ENCODE data around the gene FERMT1.

The FERMT1 gene

DNA sequence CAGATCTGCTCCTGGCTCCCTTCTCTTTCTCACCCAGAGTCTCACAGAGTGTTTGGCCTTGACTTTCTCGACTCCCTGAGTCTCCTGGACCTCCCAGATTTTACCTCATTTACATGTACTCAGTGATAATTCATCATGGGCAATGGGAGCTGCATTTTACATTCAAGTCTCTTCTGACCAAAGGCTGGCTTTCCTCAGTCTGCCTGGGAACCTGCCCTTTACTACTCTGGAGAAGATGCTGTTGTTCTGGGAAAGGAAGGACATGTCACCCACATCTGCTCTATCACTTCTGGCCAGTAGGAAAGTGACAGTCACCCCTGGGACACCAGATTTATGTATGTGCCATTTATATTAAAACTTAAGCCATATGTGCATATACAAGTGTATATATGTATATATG, 76.4 kb downstream of the FERMT1 start:
- no peak for DNase-seq (ENCODE audit: low read depth in 1 of 2, low spot score in 1 of 2)
- Histone ChIP-seq H3K4me3 (replicated peaks; ENCODE audit: insufficient read depth, low read length) (no peak overlapping the region), H3K27me3 (ENCODE audit: insufficient read depth, poor library complexity, severe bottlenecking) (peaks cover 14% of the 10 kb centered on the region), H3K27ac (replicated peaks) (no peak overlapping the region)
- no peak for TF ChIP-seq REST (IDR thresholded peaks at IDR 0.05; ENCODE audit: insufficient replicate concordance, low read depth)
- TF ChIP-seq GABPA (IDR thresholded peaks at IDR 0.05; ENCODE audit: low read depth), result no peak
- TF ChIP-seq CTCF (IDR thresholded peaks at IDR 0.05; ENCODE audit: insufficient read depth, low read length), result no peak
- TF ChIP-seq POLR2AphosphoS5 (IDR thresholded peaks at IDR 0.05; ENCODE audit: low read depth), result no peak
- TF ChIP-seq SPI1 (IDR thresholded peaks at IDR 0.05; ENCODE audit: borderline replicate concordance, low read depth), result no peak

DNA sequence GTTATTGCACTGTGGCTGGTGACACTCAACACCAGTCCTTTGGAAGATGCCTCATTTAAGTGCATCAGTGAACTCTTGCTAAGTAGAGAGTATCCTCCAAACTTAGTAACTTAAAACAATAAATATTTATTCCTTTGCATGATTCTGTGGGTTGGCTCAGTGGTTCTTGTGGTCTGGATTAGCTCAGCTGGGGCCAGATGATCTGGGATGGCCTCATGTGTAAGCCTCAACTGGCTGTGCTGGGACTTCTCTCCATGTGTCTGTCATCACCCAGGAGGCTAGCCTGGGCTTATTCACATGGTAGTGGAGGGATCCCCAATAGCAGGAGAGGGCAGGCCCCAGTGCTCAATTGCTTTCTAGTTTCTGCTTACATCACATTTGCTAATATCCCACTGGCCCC, 77.3 kb downstream of the FERMT1 start:
- no peak for DNase-seq (ENCODE audit: low read depth in 1 of 2, low spot score in 1 of 2)
- peaks cover 6% of the 10 kb centered on the region for H3K27me3 ChIP-seq (ENCODE audit: insufficient read depth, poor library complexity, severe bottlenecking)
- TF ChIP-seq CTCF (IDR thresholded peaks at IDR 0.05; ENCODE audit: insufficient read depth, low read length) (no peak), REST (IDR thresholded peaks at IDR 0.05; ENCODE audit: insufficient replicate concordance, low read depth) (no peak), GABPA (IDR thresholded peaks at IDR 0.05; ENCODE audit: low read depth) (no peak), POLR2AphosphoS5 (IDR thresholded peaks at IDR 0.05; ENCODE audit: low read depth) (no peak), SPI1 (IDR thresholded peaks at IDR 0.05; ENCODE audit: borderline replicate concordance, low read depth) (no peak)

GRCh38 chr20:6044115-6044514, 78.7 kb downstream of the FERMT1 start:
- TF ChIP-seq REST (IDR thresholded peaks at IDR 0.05; ENCODE audit: insufficient replicate concordance, low read depth) (no peak), POLR2AphosphoS5 (IDR thresholded peaks at IDR 0.05; ENCODE audit: low read depth) (no peak)
- no peak overlapping the region for H3K27ac ChIP-seq (replicated peaks)
- H3K4me3 ChIP-seq (replicated peaks; ENCODE audit: insufficient read depth, low read length), result no peak overlapping the region
- H3K27me3 ChIP-seq (ENCODE audit: insufficient read depth, poor library complexity, severe bottlenecking), result no peaks in the 10 kb centered on the region
- DNase-seq (ENCODE audit: low read depth in 1 of 2, low spot score in 1 of 2), result no peak

More for the DNA sequence above, 77.3 kb downstream of the FERMT1 start:
- Histone ChIP-seq H3K4me3 (replicated peaks; ENCODE audit: insufficient read depth, low read length) (no peak overlapping the region), H3K27ac (replicated peaks) (no peak overlapping the region)

All from HL-60 (cell line).